Stimulated activated CD4-positive, alpha-beta T cell treated with anti-CD3 and anti-CD28 coated beads, Interleukin-2, amount 100 ng/mL, for 48 hours (primary cell): ENCODE data around the gene HOXC13.

Experiments
- DNase-seq, 2 donors: peaks; one replicate each; pipeline ENCODE4 v3.0.0-alpha.2; 2020

Gene HOXC13, protein sequence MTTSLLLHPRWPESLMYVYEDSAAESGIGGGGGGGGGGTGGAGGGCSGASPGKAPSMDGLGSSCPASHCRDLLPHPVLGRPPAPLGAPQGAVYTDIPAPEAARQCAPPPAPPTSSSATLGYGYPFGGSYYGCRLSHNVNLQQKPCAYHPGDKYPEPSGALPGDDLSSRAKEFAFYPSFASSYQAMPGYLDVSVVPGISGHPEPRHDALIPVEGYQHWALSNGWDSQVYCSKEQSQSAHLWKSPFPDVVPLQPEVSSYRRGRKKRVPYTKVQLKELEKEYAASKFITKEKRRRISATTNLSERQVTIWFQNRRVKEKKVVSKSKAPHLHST

DNA sequence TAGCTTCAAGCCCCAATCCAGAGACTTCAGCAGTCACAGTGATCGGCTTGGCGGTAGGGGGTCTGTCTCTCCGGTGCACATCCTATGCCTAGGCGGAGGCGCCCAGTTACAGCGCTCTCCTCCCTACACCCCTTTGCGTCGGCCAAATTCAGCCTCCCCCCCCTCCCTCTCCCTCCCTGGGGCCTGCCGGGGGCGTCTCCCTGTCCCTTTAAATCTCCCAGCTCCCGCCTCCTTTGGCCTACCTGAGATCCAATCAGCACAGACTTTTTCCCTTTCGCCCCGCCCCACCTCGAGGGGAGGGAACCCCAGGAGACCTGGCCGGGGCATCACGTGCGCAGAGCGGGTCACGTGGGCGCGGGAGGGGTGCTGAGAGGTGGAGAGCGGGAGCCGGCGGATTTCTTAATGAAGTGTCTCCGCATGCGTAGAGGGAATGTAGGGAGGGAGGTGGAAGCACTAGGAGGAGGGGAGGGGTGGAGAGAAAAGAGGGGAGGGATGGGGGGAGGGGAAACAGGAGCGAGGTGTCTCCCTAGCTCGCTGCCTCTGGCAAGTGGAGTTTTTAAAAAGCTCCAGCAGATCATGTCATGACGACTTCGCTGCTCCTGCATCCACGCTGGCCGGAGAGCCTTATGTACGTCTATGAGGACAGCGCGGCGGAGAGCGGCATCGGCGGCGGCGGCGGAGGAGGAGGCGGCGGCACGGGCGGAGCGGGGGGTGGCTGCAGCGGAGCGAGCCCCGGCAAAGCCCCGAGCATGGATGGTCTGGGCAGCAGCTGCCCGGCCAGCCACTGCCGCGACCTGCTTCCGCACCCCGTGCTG, at the start of gene HOXC13:
Gene HOXC13 (plus strand): TSS at position 506 of the 815 bp plus-strand sequence. CDS start 76 bp downstream, at position 582.
- peak in 1 of 2 donors; percentile 34 for DNase-seq

- no peak for DNase-seq
Measured at GRCh38 chr12:53890081-53890480, 48.5 kb upstream of the HOXC13 start.

DNA sequence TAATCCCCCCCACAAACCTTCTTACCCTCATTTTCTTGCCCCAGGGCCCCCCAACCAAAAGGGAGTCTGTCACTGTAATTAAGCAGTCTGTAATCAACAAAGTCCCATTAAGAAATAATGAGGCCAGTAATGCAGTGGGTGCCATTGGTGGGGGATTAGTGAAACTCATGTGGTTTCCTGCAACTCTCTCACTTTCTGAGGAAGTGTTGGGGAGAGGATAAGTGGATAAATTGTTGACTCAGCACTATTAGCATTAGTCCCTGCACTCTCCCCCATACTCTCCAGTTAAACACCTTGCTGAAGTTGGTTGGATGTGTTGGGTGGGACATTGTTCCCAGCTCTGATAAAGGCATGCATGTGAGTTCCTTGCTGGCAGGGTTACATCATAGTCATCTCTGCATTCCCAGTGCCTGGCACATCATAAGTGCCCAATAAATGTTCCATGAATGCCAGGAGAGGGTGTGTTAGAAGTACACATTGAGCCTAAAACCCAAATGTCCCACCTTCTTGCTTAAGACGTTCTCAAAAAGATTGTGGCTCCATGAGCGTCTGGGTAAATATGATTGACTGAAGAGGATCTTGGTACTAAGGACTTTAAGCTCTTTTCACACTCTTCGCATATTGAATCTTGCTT, 45.8 kb upstream of the HOXC13 start:
- DNase-seq = no peak

DNA sequence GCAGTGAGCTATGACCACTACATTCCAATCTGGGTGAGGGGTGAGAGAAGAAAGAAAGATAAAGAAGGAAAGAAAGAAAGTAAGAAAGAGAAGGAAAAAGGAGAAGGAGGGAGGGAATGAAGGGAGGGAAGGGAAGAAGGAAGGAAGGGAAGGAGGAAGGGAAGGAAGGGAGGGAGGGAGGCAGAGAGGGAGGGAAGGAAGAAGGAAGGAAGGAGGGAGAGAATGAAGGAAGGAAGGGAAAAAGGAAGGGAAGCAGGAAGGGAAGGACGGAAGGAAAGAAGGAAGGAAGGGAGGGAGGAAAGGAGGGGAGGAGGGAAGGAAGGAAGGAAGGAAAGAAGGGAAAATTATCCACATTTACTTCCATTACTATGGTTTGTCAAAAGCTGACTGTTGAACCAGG, 39.4 kb upstream of the HOXC13 start:
- DNase-seq = no peak

DNA sequence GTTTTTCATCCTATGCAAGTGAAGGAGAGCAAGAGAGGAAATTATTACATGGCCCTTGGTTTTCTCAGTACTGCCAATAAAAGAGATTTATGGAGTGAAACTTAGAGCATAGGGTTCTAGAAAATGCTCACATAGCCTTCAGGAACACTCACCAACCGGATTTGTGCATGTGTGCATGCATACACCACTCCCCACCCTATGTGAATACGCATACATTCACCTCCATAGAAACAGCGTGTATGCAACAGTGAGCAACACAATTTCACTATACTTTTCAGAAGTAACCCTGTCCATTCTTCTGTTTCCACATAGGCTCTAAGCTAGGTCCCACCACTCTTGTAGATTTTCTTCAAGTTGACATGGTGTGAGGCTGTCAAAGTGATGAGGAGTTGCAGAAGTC, 31.5 kb upstream of the HOXC13 start:
- no peak for DNase-seq

- no peak for DNase-seq
Measured at GRCh38 chr12:53916788-53917655, 21.6 kb upstream of the HOXC13 start.

GRCh38 chr12:53924521-53925405, 13.9 kb upstream of the HOXC13 start:
- DNase-seq = no peak

GRCh38 chr12:53927220-53928029, 11.2 kb upstream of the HOXC13 start:
- no peak for DNase-seq

DNA sequence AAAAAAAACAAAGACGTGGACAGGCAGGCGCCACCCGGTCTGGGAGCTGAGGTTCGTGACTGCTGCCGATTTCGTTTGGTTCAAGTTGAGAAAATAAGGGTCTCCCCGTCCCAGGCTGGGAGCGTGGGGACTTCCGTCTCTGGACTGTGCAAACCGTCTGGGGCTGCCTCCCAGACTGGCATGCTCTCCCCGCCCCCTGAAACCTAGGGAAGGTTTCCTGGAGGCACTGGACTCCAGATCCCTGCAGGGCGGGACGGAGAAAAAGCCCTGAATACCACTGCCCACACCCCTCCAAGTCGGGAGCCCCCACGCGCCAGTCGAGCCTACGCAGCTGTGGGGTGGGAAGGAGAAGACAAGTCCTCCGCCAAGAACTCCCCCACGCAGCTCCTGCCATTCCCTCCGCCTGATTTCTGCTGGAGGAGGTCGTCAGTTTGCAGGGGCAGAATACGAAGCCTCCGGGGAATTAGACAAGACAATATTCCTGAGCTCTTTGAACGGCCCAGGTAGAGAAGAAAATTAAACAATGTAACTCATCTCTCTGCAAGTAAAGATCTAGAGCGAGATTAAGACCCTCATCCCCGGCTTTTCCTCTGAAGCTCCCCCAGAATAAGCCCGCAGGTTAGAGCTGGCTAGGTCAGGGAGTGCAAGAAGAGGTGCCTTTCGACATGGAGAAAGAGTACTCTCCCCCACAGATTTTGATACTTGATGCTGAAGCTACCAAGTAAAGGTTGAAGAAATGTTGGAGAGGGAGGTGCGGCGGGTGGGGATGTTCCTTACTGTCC, 10.4 kb upstream of the HOXC13 start:
- no peak for DNase-seq

DNA sequence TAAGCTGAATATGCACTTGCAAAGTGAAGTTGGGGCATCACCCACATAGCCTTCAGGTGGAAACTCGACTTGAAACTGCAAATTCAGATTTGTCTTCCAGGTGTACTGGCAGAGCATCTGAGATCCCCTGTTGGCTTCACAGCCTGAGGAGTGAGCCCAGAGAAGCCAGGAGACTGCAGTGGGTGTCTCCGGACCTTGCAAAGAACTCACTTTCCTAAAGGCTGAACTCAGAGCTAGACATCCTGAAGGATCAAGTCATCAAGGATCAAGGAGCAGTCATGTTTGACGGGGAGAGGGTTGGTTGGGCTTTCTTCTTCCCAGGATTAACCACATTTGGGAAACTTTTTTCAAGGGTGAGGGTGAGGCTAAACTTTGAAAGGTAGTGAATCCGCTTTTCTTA, 9.1 kb upstream of the HOXC13 start:
- no peak for DNase-seq

GRCh38 chr12:53930591-53931255, 7.9 kb upstream of the HOXC13 start:
- no peak for DNase-seq

GRCh38 chr12:53931844-53932581, 6.6 kb upstream of the HOXC13 start:
- DNase-seq = no peak

DNA sequence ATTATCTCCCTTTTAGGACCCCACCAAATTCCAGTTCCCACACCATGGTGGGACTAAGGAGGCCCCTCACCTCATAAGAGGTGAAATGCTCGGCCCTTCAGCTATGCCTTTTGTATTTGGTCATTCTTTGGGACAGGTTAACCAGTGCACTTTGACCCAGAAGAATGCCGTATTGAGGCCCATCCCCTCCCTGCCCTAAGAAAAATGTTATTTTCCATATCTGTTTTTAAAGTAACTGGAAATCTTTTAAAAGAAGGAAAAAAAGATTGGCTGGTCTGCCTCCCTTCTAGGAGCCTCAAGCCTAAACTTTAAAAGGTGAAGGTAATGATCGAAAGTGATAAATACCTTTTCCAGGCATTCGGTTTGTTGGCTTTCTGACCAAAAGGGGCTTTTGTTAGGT, 5.7 kb upstream of the HOXC13 start:
- no peak for DNase-seq

DNA sequence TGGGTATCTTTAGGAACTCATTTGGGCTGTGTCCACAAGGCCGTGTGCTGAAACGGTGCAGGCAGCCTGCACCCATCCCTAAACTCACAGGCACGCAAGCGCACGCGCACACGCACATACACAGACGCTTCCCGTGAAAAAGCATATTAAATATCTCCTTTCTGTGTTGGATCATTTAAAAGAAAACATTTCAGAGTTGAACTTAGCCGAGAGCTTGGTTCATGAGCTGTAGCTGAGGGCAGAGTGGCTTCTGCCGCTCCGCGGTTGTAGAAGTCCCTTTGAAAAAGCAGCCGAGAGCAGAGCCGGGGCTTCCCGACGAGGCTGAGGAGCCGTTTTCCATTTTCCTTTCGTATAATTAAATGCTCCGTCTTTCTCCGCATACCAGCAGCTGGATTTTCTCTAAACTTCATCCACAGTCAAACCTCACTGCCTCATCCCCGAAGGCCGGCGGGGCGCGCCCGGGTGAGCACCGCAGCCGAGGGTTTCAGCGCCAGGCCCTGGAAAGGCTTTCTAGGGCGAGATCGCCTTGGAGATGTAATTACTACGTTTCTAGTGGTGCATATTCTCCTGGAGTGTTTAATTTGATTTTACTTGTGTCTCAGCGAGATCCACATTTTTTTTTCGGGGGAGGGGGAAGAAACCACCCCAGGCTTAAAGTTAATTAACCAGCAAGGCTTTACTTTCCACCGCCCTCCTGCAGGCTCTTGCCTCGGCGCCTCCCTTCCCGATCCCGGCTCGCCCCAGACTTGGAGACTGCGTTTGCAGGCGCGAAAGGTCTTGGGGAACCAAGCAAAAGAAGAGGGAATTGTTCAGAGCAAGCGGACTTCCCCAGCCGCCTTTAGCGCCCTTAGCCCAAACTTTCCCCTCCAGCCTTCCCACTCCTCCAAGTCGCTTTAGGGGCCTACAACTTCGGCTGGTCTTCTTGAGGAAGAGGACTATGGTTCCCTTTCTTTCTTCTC, 3.0 kb upstream of the HOXC13 start:
- DNase-seq = no peak

DNA sequence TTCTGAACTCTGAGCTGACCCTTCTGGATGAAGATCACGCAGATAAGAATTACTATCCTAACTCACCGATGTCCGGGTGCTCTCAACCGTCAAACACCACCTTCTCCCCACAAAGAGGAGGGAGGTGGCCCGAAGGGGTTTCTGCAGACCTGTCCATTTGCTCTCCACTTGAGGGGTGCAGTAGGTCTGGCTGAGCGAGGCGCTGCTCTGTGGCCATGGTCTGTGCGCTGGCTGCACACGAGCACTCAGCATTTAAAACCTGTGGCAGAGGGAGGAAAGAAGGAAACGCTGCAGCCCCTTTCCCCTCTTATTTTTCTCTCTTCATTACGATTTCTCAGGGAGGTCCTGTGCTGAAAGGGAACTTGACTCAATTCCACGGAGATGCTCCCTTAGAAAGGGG, 1.5 kb upstream of the HOXC13 start:
- no peak for DNase-seq

DNA sequence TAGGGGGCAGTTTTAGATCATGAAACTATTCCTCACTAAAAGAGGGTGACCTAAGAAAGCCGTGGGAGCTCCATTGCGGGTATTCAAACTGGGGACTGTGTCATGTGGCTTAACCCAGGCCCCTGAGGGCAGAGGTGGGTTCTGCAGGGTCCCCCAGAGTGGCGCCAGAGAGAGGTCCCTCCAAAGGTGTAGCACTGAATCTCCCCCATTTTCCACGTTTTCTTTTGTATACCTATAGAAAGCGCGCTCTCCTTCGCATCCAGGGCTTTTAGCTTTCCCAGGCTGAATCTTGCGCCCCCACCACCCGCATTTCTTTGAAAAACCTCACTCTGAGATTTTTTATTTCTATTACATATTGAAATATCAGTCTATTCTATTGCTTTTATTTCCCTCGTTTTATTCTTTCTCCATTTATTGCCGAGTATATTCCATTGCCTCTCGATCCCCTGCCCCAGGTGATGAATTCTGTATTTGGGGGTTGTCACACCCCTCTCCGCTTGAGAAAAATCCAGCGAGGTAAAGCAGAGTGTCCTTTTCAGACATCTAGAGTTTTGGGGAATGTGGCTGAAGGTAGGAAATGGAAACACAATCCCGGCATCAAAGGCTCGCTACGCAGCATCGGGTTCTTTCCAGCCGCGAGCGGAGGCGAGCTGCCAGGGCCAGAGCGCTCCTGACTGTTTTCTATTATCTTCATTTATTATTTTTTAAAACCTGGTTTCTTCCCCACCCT, 870 bp upstream of the HOXC13 start:
- no peak for DNase-seq
